Small intestine (tissue), 7 donors: ENCODE data around the gene BAIAP2L2. TPM values are rescaled to one million over a fixed set of nuclear protein-coding genes. Genes with fewer than 3 reads are reported as not detected.

Source experiments
- DNase-seq, 2 donors: peaks; one replicate each; pipeline versions ENCODE4 v3.0.0 to v3.0.0-alpha.2; 2013
- FAIRE-seq: peaks from 2 replicates; lab custom pipeline; 2012; peaks lifted over from hg19 to GRCh38; lab: Jason Lieb, UNC
- H3K27ac ChIP-seq, 3 donors: one replicate each; pipeline ENCODE4 v1.5.1; 2013; ENCODE audit warnings: low read length in 2 of 3, mild to moderate bottlenecking in 2 of 3, control low read depth in 1 of 3, inconsistent platforms in 1 of 3, low read depth in 1 of 3, moderate library complexity in 1 of 3
- H3K27me3 ChIP-seq, 3 donors: one replicate each; pipeline ENCODE4 v1.6.1; 2013; ENCODE audit warnings: low read length in 3 of 3, inconsistent platforms in 1 of 3; ENCODE audit not compliant: control insufficient read depth in 3 of 3, insufficient read depth in 3 of 3
- H3K36me3 ChIP-seq, 3 donors: one replicate each; pipeline ENCODE4 v1.6.1; 2013; ENCODE audit warnings: low read length in 3 of 3, inconsistent platforms in 1 of 3, low read depth in 1 of 3, mild to moderate bottlenecking in 1 of 3, moderate library complexity in 1 of 3; ENCODE audit not compliant: control insufficient read depth in 3 of 3, insufficient read depth in 2 of 3
- H3K4me1 ChIP-seq, 3 donors: one replicate each; pipeline ENCODE4 v1.6.1; 2013; ENCODE audit warnings: low read length in 2 of 3, inconsistent platforms in 1 of 3, low read depth in 1 of 3, mild to moderate bottlenecking in 1 of 3, moderate library complexity in 1 of 3; ENCODE audit not compliant: control insufficient read depth in 3 of 3, insufficient read depth in 2 of 3
- H3K4me3 ChIP-seq, 3 donors: one replicate each; pipeline ENCODE4 v1.5.1; 2013; ENCODE audit warnings: low read length in 3 of 3, control low read depth in 1 of 3, inconsistent platforms in 1 of 3, low read depth in 1 of 3, mild to moderate bottlenecking in 1 of 3, moderate library complexity in 1 of 3
- H3K9me3 ChIP-seq, 2 donors: one replicate each; pipeline ENCODE4 v1.6.1; 2013; ENCODE audit warnings: low read depth in 1 of 2, low read length in 1 of 2; ENCODE audit not compliant: control insufficient read depth in 2 of 2, insufficient read depth in 1 of 2
- WGBS, 3 donors: extraction: QIAGEN DNeasy Blood & Tissue Kit; methylation state at CpG; one replicate each; pipeline ENCODE4 v1.1.7; 2013; 5-methylcytosine and 5-hydroxymethylcytosine counted together
- polyA plus RNA-seq, 4 donors: library from polyadenylated mRNA; stranded (reverse) in 3 of 4; unstranded in 1 of 4; fragments of 200-250 nt in 3 of 4; fragments of 120-200 nt in 1 of 4; gene quantifications; one replicate each; pipeline versions ENCODE4 v1.2.1 to v1.2.3, GENCODE V29; 2013
- donor health status: healthy with polysubstance abuse.
- donor health status: control.
- donor health status: control.
- donor health status: Bipolar disorder and iron deficiency.
- donor health status: healthy.

The BAIAP2L2 gene
- polyA plus RNA-seq, 4 donors: 59.0 to 484 (median 251) TPM

DNA sequence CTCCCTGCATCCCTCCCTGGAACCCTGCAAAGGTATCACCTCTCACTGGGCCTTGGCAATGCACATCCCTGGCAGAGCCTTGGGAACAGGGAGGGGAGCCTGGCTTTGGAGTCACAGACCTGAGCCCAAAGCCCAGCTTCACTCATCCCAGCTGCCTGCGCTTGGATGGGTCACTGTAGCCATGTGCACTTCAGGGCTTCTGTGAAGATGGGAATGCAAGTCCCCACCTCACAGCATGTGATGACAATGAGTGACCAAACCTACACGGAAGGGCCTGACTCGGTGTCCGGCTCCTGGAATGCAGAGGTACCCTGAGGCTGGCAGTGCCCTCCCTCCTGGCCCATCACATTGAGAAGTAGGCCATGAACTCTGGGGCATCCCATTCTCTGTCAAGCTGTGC is 22.8 kb upstream of the BAIAP2L2 start:
- H3K27me3 ChIP-seq: no peaks in the 10 kb centered on the region
- peaks cover 0 to 80% (median 2%) of the 10 kb centered on the region in 3 donors for H3K36me3 ChIP-seq
- WGBS, 3 donors: 95 to 100% (median 98%) methylated on average over 4 of the region's 4 CpGs
- H3K9me3 ChIP-seq: no peaks in the 10 kb centered on the region
- H3K27ac ChIP-seq: no peak overlapping the region
- FAIRE-seq (no peak), DNase-seq (no peak)
- H3K4me3 ChIP-seq: no peak overlapping the region
- H3K4me1 ChIP-seq: peaks cover 0 to 9% (median 0%) of the 10 kb centered on the region in 3 donors

GRCh38 chr22:38132794-38133193 is 22.3 kb upstream of the BAIAP2L2 start:
- Histone ChIP-seq H3K27me3 (no peaks in the 10 kb centered on the region), H3K4me1 (peaks cover 0 to 9% (median 0%) of the 10 kb centered on the region in 3 donors), H3K4me3 (no peak overlapping the region), H3K9me3 (no peaks in the 10 kb centered on the region), H3K36me3 (peaks cover 0 to 80% (median 2%) of the 10 kb centered on the region in 3 donors), H3K27ac (no peak overlapping the region)
- DNase-seq (no peak), FAIRE-seq (no peak)
- WGBS, 3 donors: 91 to 97% (median 96%) methylated on average over 28 of the region's 28 CpGs

- Histone ChIP-seq H3K4me1 (peaks cover 0 to 9% (median 0%) of the 10 kb centered on the region in 3 donors), H3K9me3 (no peaks in the 10 kb centered on the region), H3K27ac (no peak overlapping the region), H3K36me3 (peaks cover 0 to 82% (median 2%) of the 10 kb centered on the region in 3 donors), H3K4me3 (no peak overlapping the region), H3K27me3 (no peaks in the 10 kb centered on the region)
- 85 to 93% (median 89%) methylated on average over 7 of the region's 7 CpGs for WGBS, 3 donors
- FAIRE-seq (no peak), DNase-seq (no peak)
These were observed 21.7 kb upstream of the BAIAP2L2 start for GRCh38 chr22:38132136-38132535.

DNA sequence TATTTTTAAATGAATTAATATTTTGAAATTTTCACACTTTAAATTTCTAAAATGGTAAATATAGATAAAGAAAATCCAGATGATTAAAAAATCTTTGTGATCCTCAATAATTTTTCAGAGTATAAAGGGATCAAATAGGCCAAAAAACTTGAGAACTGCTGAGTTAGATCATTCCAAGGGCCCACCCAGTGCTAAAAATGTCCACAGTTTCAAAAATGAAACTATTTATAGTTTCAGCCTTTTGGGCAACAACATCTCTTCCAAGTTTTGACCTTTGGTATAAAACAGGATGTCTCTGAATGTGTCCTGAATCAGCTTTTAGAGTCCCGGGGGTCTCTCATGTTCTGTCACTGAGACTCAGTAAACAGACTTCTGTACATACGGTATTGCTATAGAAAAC is 20.9 kb upstream of the BAIAP2L2 start:
- no peak for DNase-seq
- H3K27ac ChIP-seq: no peak overlapping the region
- no peak for FAIRE-seq
- H3K36me3 ChIP-seq: peaks cover 0 to 84% (median 2%) of the 10 kb centered on the region in 3 donors
- H3K9me3 ChIP-seq: no peaks in the 10 kb centered on the region
- peaks cover 0 to 9% (median 0%) of the 10 kb centered on the region in 3 donors for H3K4me1 ChIP-seq
- no peaks in the 10 kb centered on the region for H3K27me3 ChIP-seq
- WGBS, 3 donors: 58 to 89% (median 79%) methylated on average over 2 of the region's 2 CpGs
- H3K4me3 ChIP-seq: no peak overlapping the region

DNA sequence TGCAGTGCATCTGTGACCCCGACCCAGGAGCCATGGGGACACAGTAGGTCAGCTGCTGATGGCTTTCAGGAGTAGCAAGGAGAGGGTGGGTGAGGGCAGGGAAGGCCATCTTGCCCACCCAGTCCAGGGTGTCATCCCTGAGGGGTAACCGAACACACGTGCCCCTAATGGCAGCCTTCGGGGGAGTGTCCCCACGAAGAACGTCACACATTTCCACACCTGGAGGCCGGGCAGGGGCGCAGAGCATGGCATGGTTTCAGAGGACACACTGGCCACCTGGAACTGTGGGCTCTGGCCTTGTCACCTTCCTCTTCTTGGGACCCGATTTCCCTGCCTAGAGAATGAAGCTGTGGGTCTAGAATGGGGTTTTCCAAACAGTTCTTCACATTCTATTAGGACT is 19.4 kb upstream of the BAIAP2L2 start:
- DNase-seq (no peak), FAIRE-seq (no peak)
- Histone ChIP-seq H3K9me3 (no peaks in the 10 kb centered on the region), H3K27ac (no peak overlapping the region), H3K36me3 (peaks cover 0 to 87% (median 2%) of the 10 kb centered on the region in 3 donors), H3K4me3 (no peak overlapping the region), H3K4me1 (peaks cover 0 to 9% (median 0%) of the 10 kb centered on the region in 3 donors), H3K27me3 (no peaks in the 10 kb centered on the region)
- 84 to 88% (median 87%) methylated on average over 9 of the region's 9 CpGs for WGBS, 3 donors

- Histone ChIP-seq H3K36me3 (peaks cover 0 to 89% (median 2%) of the 10 kb centered on the region in 3 donors), H3K27ac (no peak overlapping the region), H3K9me3 (no peaks in the 10 kb centered on the region), H3K4me1 (peaks cover 0 to 9% (median 0%) of the 10 kb centered on the region in 3 donors), H3K27me3 (no peaks in the 10 kb centered on the region), H3K4me3 (no peak overlapping the region)
- no peak for DNase-seq
- FAIRE-seq: no peak
- WGBS, 3 donors: 85 to 87% (median 86%) methylated on average over 9 to 10 of the region's 10 CpGs
These were observed 18.5 kb upstream of the BAIAP2L2 start for GRCh38 chr22:38129021-38129420.

- Histone ChIP-seq H3K4me3 (no peak overlapping the region), H3K9me3 (no peaks in the 10 kb centered on the region), H3K27me3 (no peaks in the 10 kb centered on the region), H3K27ac (no peak overlapping the region), H3K36me3 (peaks cover 0 to 84% (median 2%) of the 10 kb centered on the region in 3 donors), H3K4me1 (peaks cover 0 to 9% (median 0%) of the 10 kb centered on the region in 3 donors)
- FAIRE-seq (no peak), DNase-seq (no peak)
- 90 to 96% (median 95%) methylated on average over 9 of the region's 9 CpGs for whole genome bisulfite sequencing, 3 donors
These were observed 17.4 kb upstream of the BAIAP2L2 start for GRCh38 chr22:38127869-38128268.

DNA sequence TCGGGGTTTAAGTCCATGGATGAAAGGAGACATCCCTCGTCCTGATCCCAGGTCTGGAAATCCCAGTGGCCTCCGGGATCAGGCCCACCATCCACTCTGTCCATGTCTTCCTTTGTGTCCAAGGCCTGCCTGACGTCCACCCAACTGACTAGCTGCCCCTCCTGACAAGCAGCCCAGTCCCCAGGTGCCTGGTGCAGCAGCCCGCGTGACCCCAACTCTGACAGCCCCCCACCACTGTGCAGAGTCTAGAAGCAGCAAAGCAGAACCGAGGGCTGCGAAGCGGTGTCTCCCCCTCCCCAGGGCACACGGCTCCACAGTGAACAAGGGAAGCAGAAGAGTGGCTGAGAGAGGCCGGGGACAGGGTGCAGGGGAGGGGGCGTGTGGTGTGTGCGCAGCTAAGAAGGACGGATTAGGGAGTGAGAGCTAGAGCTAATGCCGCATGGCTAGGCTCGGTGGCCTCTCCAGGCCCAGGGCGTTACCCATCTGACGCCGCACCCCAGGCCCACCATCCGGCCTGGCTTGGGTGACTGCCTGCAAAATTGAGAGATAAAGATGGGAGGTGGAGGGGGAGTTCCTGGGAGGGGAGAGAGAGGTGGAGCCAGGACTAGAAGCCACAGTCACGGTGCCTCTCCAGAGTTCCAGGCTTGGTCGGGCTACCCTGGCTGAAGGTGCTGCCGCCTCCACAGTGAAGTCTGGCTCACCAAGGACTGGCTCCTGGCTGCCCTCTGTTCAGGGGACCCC is 16.6 kb upstream of the BAIAP2L2 start:
- no peaks in the 10 kb centered on the region for H3K9me3 ChIP-seq
- DNase-seq: no peak
- WGBS, 3 donors: 91 to 93% (median 93%) methylated on average over 21 to 23 of the region's 23 CpGs
- no peak overlapping the region for H3K4me3 ChIP-seq
- H3K4me1 ChIP-seq: peaks cover 0 to 9% (median 0%) of the 10 kb centered on the region in 3 donors
- peaks cover 0 to 80% (median 2%) of the 10 kb centered on the region in 3 donors for H3K36me3 ChIP-seq
- no peak overlapping the region for H3K27ac ChIP-seq
- FAIRE-seq: no peak
- H3K27me3 ChIP-seq: no peaks in the 10 kb centered on the region
